Globus pallidus (tissue), 1 donor: ENCODE results near the gene BMERB1.
"Not testable (repeated sequence)": the region's sequence is repeated elsewhere in the genome, so short reads cannot be mapped to it uniquely, and the experiment has no call there.

Experiments used
- DNase-seq: peaks from one replicate; pipeline ENCODE4 v3.0.0-alpha.2; 2015; ENCODE audit warnings: low spot score

BMERB1 gene

GRCh38 chr16:15461376-15461775 is 27.0 kb downstream of the BMERB1 start:
- no peak for DNase-seq

DNA sequence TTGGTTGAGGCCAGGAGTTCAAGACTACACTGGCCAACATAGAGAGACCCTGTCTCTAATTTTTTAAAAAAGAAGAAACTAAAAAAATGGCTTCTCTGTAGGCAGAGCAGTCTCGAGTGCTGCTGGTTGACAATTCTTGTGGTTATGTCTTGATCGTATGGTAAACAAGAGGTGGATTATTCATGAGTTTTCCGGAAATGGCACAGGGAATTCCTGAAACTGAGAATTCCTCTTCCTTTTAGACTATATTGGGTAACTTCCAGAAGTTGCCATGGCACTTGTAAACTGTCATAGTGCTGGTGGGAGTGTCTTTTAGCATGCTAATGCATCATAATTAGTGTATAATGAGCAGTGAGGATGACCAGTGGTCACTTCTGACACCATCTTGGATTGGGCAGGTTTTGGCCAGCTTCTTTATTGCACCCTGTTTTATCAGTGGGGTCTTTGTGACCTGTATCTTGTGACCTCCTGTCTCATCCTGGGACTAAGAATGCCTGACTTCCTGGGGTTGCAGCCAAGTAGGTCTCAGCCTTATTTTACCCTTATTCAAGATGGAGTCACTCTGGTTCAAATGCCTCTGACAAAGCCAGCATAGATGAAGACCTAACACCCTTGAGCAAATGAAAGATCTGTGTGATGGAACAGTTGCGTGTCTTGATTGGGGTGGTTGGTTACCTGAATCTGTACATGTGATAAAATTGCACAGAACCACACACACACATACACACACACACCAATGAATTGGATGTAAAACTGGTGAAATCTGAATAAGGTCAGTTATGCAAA is 30.2 kb downstream of the BMERB1 start:
- DNase-seq, result no peak

DNA sequence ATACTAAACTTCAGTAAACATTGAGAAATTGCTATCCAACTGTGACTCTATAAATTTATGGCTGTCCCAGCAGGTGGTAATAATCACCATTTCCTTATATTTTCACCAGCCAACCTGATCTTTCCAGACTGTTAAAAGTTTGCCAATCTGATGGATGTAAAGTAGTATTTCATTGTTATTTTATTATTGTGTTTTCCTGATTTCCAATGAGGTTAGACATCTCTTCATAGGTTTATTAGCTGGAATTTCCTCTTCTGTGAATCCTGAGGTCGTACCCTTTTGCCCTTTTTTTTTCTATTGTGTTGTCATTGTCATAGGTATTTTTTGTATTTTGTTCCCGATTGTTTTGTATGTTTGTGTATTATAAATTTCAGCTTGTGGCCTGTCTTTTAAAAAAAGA is 31.7 kb downstream of the BMERB1 start:
- DNase-seq, result no peak

DNA sequence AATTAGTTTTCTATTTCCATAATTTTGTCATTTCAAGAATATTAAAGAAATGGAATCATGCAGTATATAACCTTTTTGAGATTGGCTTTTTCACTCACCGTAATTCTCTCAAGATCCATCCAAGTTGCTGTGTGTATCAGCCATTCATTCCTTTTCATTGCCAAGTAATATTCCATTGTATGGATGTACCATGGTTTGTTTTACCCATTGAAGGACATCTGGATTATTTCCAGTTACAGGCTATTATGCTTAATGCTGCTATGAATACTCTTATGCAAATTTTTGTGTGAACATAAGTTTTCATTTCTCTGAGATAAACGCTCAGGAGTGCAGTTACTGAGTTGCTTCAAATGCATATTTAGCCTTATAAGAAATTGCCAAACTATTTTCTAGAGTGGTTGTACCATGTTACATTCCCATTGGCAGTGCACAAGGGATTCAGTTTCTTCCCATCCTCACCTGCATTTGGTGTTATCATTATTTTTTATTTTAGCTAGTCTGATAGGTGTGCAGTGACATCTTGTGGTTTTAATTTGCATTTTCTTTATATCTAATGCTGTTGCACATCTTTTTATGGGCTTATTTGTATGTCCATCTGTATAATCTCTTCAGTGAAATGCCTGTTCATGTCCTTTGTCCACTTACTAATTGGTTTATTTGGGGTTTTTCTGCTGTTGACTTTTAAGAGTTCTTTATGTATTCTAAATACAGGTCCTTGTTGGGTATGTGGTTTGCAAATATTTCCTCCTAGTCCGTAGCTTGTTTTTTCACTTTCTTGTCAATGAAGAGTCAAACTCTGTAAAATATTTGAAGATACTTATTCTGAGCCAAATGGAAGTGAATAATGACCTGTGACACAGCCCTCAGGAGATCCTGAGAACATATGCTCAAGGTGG is 32.7 kb downstream of the BMERB1 start:
- no peak for DNase-seq

GRCh38 chr16:15476971-15477370 is 42.6 kb downstream of the BMERB1 start:
- DNase-seq, result not testable (repeated sequence)

- no peak for DNase-seq
Measured at GRCh38 chr16:15477802-15478201, 43.4 kb downstream of the BMERB1 start.

GRCh38 chr16:15482068-15482747 is 47.8 kb downstream of the BMERB1 start:
- DNase-seq, result no peak

DNA sequence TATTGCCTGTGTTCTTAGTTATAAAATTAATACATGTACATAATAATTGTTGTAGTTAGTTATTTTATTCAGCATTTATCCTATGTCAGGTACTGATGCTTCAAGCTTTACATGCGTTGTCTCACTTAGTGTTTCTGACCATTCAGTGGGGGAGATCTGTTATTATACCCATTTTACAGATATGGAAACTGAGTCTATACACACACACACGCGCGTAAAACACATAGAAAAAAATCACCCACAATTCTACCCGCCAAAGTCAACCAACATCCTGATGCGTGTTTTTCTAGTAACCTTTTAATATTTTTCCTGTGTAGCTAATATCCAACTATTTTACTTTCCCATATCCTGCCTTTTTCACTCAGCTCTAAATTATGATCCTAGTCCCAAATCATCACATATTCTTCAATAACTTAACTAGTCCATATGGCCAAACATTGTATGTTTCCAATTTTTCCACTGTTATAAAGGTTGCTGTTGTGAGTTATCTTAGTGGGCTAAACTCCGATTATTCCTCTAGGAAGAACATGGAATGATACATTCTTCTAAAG is 48.4 kb downstream of the BMERB1 start:
- no peak for DNase-seq

- no peak for DNase-seq
Measured at GRCh38 chr16:15483857-15484256, 49.5 kb downstream of the BMERB1 start.

DNA sequence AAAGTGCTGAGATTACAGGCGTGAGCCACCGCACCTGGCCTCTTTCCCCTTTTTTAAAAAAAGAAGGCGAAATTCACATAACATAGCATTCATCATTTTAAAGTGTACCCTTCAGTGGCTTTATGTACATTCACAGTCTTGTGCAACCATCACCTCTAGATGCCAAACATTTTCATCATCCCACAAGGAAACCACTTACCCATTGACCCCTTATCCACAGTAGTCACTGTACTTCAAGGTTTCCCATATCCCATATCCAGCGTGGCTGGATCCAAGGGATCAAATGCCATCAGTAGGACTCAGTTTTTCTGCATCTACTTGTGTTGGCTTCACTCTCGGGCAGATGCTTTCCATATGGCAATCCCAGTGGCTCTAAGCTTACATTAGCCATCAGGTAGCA is 50.3 kb downstream of the BMERB1 start:
- DNase-seq, result no peak

DNA sequence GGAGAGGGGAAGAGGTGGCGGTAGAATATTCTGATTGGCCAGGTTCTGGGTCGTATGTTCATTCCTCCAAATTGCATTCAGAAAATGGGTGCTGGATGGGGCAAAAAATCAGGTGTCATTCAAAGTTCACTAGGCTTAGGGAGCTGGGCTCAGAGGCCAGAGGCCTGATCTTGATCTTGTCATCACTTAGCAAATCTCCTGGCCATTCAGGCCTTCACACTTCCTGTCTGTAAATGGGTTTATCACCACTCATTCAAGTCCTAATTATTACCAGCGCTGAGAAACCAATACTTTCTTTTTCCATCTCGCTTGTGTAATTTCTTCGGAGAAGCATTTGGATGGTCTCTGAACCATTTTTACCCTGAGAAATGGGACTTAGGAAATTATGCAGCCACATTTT is 50.8 kb downstream of the BMERB1 start:
- DNase-seq, result no peak

- DNase-seq, result no peak
Measured at GRCh38 chr16:15486661-15487060, 52.3 kb downstream of the BMERB1 start.

DNA sequence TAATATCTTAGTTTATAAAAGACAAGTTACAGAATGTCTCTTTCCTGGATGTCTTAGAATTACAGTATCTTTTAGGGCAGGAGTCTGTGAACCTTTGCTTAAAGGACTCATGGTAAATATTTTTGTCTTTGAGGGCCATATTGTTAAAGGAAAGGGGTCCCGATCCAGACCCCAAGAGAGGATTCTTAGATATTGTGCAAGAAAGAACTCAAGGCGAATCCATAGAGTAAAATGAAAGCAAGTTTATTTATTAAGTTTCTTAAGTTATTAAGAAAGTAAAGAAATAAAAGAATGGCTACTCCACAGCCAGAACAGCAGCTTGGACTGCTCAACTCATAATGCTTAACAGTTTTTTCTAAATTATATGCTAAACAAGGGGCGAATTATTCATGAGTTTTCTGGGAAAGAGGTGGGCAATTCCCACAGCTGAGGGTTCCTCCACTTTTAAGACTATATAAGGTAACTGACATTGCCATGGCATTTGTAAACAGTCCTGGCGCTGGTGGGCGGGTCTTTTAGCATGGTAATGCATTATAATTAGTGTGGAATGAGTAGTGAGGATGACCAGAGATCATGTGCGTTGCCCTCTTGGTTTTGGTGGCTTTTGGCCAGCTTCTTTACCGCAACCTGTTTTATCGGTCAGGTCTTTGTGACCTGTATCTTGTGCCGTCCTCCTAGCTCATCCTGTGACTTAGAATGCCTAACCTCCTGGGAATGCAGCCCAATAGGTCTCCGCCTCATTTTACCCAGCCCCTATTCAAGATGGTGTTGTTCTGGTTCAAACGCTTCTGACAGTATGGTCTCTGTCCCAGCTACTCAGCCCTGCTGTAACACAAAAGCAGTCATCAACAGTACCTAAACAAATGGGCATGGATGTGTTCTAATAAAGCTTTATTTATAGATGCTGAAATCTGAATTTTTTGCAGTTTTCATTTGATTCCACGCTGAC is 53.2 kb downstream of the BMERB1 start:
- DNase-seq, result no peak

DNA sequence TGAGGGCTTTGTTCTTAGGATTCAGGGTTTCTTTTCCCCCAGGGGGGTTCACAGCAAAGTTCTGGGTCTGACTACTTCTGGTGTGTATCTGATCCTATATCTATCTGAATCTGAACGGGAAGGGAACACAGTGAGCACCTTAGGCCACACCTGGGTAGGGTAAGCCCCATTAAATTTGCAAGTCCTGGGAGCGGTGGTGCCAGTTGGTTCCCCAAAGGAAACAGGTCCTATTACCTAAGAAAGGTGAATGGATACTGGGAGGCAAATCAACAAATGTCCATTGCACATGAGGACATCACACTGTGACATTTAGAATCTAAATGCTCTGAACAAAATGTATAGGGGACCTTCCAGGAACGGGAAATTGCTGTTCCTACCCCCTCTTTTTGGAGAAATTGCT is 54.6 kb downstream of the BMERB1 start:
- no peak for DNase-seq

DNA sequence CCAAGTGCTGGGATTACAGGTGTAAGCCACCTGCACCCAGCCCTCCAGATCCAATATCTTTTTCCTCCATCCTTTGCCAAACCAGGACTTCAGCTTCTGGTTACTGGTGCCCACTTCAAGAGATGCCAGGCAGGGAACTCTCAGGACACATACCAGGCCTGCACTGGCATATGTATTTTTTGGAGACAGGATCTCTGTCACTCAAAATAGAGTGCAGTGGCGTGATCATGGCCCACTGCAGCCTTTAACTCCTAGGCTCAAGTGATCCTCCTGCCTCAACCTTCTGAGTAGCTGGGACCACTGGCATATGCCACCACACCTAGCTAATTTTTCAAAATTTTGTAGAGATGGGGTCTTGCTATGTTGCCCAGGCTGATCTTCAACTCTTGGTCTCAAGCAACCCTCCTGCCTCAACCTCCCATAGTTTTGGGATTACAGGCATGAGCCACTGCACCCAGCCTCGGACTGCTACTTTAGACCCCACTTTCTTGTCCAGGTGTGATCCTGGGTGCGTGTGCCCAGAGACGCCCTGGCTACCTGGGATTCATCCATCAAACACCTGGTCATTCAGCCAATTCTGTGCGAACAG is 55.8 kb downstream of the BMERB1 start:
- DNase-seq, result no peak

DNA sequence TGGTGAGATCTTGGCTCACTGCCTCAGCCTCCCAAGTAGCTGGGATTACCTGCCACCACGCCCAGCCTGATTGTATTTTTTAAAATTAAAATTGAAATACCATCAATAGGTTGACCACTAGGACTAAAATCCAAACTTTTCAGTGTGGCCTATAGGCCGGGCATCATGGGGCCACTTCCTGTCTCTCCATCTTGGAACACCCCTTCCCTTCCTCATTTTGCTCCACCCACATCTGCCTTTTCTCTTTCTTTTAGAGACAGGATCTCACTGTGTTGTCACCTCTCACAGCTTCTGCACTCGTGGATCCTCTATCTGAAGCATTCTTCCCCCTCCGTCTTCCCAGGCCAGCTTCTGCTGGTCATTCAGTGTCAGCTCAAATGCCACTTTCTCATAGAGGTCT is 57.0 kb downstream of the BMERB1 start:
- DNase-seq, result no peak

- DNase-seq, result no peak
Measured at GRCh38 chr16:15492091-15492740, 57.8 kb downstream of the BMERB1 start.

DNA sequence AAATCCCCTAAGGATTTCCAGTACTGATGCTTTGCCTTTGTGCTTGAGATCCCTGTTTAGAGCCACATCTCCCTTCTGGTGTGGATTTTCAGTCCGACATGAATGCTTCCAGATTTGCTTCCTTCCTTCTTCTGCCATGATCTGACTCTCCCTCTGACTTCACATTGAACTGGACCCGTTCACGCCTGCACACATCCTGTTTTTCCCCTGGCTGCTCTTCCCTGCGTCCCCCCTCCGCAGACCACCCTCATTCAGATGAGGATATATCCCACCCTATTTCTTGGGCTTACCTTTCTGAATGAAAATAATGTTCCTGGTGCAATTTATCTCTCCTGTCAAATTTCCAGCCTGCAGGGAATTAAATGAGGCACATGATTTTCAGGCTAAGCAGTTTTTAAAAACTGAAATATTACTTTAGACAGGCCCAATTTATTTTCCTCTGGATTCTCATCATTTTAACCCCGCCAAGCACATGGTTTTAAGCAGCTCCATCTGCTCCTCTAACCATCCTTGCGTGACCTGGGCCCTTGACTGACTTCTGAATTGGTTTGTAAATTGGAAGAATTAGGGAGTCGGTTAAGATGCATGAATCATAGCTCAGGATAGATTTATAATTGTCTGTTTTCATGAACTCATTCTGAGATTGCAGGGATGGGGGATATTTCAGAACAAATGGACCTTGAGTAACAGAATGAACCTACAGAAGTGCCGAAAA is 59.2 kb downstream of the BMERB1 start:
- no peak for DNase-seq

DNA sequence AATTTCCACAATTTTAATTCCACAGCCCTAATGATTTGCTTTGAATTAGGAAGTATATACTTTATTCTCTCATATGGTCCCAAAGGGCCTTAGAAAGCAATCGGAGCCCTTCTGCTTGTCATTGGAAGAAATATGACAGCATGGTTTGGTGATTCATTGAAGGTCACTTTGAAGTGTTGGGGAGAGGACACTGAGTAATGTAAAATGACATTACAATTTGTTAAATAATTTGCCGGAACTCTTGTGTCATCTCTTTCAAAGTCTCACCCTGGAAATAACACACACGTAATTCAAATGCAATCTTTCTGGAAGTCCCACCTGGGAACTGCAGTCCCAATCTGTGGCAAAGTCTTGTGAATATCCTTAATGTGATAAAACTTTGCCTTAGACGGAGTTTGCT is 59.8 kb downstream of the BMERB1 start:
- no peak for DNase-seq

DNA sequence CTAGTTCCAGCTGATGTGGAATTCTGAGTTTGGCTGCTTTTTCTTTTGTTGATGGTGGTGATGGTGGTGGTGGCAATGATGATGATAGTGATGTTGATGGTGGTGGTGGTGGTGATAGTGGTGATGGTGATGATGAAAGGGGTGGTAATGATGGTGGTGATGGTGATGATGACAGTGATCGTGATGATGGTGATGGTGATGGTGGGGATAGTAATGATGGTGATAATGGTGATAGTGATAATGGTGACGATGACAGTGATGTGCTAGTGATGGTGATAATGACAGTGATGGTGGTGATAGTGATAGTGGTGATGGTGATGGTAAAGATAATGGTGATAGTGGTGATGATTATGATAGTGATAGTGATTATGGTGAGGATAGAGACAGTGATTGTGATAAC is 61.5 kb downstream of the BMERB1 start:
- DNase-seq, result no peak
